GM19328 (cell line): Measurements from ENCODE around the gene PCDH17.

Experiments
- ATAC-seq: cut with Tn5 transposase; IDR thresholded peaks from one replicate; pipeline ENCODE4 v1.9.1; 2021; ENCODE audit warnings: mild to moderate bottlenecking, moderate library complexity; ENCODE audit not compliant: unreplicated experiment

PCDH17 gene, protein sequence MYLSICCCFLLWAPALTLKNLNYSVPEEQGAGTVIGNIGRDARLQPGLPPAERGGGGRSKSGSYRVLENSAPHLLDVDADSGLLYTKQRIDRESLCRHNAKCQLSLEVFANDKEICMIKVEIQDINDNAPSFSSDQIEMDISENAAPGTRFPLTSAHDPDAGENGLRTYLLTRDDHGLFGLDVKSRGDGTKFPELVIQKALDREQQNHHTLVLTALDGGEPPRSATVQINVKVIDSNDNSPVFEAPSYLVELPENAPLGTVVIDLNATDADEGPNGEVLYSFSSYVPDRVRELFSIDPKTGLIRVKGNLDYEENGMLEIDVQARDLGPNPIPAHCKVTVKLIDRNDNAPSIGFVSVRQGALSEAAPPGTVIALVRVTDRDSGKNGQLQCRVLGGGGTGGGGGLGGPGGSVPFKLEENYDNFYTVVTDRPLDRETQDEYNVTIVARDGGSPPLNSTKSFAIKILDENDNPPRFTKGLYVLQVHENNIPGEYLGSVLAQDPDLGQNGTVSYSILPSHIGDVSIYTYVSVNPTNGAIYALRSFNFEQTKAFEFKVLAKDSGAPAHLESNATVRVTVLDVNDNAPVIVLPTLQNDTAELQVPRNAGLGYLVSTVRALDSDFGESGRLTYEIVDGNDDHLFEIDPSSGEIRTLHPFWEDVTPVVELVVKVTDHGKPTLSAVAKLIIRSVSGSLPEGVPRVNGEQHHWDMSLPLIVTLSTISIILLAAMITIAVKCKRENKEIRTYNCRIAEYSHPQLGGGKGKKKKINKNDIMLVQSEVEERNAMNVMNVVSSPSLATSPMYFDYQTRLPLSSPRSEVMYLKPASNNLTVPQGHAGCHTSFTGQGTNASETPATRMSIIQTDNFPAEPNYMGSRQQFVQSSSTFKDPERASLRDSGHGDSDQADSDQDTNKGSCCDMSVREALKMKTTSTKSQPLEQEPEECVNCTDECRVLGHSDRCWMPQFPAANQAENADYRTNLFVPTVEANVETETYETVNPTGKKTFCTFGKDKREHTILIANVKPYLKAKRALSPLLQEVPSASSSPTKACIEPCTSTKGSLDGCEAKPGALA (N-terminal part only)

DNA sequence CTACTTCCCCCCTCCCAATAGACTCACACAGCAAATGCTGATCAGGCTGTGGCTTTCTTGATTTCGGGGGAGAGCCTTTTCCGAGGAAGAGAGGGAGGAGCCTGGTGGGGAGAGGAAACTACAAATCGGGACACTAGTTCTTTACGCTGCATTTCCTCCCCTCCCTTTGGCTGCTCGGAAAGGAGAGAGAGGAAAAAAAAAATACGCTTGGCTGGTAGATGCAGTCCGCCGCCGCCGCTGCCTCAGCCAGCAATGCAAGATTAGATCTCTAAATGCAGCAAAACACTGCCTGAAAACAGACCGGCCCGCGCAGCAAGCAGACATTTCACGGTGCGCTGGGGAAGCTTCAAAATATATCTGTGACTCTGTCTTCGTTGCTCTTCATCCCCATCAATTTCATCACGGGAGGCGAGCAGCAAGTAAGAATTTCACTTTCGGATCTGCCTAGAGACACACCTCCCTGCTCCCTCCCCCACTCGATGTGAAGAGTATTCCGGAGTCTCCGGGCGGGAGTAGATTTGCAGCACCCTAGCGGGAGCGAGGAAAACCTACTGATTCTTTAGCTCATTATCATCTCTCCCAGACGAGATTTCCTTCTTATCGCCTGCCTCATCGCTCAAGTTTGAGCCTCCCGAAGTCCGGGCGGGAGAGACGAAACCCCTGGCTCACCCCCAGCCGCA lies at the start of gene PCDH17:
PCDH17 (plus strand) TSS at position 149 of the 680 bp plus-strand sequence. CDS start 803 bp downstream, outside the sequence.
- no peak for ATAC-seq

DNA sequence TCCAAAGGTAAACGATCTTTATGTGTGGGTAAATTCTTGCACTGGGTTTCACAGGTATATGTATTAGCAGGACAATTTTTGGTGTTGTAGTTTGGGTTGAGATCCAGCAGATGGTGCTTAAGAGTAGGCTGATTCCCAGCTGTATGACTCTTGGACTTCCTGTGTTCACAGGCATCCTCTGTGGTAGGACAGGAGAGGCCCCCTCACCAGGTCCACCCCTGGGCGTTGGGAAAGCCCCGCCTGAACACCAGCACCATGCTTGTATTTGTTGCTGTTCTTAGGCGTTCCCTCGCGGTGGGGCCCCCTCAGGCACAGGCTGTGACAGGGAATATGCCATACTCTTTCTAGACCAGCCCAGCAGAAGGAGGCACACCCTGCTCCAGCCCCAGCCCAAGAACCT lies 49.5 kb upstream of the PCDH17 start:
- ATAC-seq, result no peak

DNA sequence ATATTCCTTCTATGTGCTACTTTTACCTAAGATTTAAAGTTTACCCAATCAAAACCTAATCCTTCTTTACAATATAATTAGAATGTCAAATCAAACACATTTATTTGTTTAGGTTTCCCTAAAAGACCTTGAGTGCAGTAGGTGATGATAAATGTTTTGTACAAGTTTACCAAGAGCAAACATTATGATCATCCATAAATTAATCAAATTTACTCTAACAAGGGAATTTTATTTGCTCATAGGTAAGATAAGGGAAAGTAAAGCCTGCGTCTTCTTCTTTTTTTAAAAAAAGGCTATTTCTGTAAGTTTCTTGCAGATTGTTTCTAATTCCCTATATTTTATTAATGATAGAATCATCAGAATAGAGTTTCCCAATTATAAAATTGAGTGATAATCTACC lies 48.0 kb upstream of the PCDH17 start:
- ATAC-seq, result no peak

DNA sequence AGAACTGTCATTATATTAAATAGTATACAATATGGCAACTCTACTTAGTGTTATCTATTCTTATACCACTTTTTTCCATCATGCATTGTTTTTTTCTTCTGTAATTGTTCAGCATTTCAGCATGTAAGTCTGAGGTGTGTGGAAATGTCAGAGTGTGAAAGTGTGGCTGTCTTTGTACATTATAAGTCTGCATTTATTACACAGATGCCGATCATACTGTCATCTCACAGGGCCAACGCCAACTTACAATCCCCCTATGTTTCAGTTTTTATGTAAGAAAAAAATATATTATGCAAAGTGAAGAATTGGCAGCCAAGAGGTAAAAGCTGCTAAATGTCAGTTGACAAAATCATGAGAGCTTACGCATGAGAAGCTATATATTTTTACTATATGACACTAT lies 42.9 kb upstream of the PCDH17 start:
- ATAC-seq, result no peak

DNA sequence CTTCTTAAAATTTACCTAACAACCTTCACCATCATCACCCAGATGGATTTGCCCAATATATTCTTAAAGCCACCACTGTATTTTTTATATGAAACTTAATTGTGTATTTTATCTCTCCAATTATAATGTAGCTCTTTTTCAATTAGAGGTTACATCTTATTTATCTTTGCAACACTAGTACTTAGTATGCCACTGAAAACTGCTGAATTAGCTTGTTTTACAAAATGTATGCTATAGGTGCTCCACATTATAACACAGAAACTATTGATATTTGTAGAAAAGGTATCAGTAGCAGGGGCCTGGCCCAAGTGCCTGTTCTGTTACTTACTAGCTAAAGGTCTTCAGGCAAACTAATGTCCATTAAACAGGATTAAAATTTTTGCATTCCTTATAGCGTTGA lies 35.8 kb upstream of the PCDH17 start:
- no peak for ATAC-seq

DNA sequence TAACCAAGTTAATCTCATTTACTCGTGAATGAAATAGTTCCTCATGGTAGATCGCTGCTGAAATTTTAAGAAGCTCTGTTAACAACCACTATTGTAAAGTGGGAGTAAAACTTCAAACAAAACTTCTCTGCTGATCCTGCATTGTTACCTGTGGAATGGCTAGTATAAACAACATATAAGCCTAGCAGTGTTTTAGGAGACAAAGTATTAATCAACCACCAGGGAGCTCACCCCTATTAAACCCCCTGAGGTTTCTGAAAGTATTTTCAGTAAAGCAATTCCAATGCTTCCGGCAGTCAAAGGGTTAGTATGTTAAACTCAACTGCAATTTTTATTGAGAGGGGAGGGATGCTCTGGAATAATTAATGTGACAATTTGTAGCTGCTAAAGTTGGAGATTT lies 30.0 kb upstream of the PCDH17 start:
- ATAC-seq, result no peak

DNA sequence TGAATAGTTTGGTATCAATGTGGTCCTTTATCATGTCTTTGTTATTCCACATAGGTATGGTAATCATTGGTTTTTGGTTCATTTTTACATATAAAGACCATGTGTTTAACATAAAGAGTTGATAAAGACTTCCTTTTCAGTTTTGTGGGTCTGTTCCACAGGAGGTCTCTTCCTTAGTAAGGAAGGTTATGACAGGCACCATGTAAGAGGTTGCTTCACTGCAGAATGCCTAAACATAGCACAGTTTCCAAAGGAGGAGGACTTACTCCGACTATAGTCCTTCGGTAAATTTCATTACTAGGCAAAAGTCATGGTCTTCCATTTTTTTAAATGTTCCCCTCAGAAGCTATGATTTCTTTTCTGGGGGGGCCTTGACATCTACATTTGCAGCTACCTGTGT lies 27.1 kb upstream of the PCDH17 start:
- ATAC-seq, result no peak

DNA sequence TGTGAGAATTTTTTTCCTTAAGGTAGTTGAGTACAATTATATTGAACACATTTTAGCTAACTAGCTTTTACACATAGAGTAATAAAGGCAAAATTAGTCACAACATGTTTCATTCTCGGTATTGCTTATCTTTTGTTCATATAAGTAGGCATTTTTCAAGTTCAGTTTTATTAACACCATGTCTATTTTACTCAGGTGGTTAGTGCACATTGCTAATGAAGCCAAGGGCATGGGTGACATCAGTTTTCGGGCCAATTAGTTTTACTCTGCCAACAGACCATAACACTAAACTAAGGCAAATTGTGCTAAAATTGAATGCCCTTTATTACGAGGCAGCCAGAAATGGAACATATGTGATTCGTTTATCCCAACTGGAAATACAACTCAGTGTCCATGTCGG lies 19.6 kb upstream of the PCDH17 start:
- ATAC-seq, result no peak

DNA sequence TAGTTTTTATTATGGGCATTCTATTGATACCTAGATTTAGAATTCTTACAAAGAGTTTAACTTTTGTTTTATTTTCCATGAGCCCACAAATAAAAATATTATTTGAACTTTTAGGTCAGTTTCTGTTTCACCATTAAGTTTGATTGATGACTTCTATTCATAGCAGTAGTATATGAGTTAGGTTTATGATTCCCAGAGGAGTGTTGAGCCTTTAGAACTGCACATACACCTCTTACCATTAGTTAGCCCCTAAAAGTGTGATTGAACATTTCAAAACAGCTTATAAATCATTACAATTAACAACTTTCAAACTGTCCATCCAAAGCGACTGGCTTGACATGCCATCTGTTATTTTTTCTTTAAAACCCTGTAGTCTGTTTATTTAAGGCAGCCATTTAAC lies 19.0 kb upstream of the PCDH17 start:
- ATAC-seq, result no peak

DNA sequence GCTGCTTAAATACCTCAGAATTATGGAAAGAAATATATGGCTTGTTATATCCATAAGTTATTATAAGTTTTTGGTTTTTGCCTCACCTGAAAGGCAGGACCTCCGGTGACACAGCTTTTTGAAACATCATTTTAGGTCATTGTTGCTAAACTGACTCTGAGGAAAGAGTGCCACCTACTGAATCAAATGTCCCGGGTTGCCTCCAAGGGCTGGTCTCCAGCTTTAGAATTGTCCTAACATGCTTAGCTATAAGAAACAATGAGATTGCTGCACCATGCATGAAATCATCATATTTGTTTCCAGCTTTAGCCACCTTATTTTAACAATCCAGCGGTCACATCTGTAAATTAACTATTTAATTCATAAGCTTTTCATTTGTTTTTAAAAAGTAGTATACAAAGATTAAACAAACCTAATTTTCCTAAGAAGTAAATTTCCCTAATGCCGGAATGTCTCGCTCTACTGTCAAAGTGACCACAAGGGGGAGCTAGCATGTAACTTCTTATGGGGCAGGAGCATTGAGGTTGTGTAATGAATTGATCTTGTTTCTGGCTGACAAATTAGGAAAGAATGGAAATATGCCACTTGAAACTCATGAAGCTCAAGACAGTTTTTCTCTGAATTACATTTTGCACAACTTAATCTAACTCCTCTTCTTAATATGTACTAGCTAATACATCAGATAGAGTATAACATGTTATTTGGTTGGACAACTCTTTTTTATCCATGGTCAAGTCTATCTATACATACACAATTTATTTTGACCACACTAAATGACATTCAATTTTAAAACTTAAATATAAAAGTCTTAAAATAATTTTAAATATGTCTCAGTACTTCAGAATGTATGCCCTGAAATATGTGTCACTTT lies 6.7 kb upstream of the PCDH17 start:
- peak; percentile 54 for ATAC-seq

DNA sequence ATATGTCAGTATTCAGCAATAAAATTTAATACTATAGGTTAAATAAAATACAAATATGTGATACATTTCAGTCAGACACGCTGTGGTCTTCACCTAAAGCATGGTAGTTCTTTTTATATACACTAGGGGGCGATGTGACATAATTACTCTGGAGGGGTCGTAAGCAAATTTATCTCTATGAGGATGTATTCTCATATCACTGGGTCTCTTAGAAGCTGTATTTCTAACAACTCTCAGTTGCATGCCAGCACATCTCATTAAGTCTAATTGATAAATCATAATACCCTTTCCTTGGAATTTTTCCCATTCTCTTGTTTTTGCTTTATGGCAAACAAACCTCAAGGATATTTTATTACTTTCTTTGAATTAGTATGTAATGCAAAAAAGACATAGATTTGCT lies 3.9 kb upstream of the PCDH17 start:
- ATAC-seq, result no peak

DNA sequence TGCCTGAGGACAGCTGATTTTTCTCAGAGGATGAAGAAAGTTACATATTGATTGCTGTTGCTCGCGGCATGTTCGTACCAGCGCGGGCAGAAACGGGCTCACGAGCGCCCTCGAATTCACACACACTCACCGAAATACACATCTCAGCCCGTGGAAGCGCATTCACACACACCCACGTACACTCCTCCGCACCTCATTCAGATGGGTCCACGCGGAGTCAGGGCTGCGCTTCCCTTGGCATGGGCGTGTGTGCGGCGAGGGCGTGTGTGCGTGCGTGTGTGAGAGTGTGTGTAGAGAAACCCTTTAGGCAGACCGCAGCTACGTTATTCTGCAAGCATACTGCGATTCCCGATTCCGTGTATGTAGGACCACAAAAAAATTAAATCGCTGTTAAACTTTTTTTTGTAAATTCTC lies 2.1 kb upstream of the PCDH17 start:
- no peak for ATAC-seq

DNA sequence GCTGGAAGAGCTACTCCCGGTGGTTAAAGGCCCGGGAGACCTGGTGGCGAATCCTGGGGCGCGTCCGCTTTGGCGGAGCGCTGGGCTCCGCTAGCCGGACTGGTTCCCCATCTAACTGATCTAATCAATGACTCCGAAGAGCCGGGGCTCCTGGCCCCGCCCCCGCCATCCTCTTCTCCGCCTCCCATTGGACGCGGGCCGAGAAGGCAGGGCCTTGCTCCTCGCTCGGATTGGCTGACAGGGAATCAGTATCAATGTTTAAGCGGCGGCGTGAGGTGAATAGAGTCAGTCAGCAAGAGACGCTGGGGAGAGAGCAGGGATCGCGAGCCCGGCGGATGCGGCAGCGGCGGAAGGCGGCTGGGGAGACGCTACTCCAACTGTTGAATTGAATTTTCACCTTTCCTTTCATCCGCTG lies 1.7 kb upstream of the PCDH17 start:
- ATAC-seq, result no peak

DNA sequence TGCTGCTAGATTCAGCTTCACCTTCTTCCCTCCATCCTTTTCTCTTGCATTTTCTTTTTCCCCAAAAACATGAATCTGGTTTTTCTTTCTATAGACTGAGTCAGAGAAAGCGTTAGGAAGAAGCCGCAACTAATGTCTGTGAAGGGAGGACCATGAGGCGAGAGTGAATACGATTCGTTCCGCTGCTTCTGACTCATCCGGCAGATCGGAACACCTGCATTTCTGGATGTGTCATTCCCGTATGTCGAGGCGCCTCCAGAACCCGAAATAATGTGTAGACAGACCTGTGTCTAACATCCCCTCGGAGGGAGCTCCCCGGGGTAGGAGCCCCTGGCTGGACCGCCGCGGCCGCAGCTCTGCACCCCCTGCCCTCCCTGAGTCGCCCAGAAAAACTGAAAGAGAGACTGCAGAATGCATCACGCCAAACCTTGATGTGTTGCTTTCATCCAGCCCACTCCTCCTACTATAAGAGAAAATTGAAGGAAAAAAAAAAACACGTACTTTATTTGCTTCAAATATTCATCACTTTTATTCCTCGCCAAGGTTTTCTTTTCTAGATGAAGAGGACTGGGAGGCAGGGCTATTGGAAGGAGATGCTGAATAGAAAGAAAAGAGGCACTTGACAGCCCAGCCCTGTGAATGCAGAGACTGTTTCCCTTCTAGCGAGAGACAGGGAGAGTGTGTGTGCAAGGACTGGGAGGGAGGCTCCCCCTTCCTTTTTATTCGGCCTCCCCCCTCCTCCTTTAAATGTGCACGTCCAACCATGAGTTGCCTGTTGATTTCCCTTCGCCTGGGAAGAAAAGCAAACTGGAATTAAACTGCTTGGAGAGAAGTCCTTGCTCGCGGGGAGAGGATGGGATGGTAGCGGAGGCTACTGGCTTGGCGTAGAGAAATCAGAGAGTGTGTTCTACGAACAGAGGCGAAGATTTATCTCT lies 616 bp upstream of the PCDH17 start:
- ATAC-seq, result no peak

DNA sequence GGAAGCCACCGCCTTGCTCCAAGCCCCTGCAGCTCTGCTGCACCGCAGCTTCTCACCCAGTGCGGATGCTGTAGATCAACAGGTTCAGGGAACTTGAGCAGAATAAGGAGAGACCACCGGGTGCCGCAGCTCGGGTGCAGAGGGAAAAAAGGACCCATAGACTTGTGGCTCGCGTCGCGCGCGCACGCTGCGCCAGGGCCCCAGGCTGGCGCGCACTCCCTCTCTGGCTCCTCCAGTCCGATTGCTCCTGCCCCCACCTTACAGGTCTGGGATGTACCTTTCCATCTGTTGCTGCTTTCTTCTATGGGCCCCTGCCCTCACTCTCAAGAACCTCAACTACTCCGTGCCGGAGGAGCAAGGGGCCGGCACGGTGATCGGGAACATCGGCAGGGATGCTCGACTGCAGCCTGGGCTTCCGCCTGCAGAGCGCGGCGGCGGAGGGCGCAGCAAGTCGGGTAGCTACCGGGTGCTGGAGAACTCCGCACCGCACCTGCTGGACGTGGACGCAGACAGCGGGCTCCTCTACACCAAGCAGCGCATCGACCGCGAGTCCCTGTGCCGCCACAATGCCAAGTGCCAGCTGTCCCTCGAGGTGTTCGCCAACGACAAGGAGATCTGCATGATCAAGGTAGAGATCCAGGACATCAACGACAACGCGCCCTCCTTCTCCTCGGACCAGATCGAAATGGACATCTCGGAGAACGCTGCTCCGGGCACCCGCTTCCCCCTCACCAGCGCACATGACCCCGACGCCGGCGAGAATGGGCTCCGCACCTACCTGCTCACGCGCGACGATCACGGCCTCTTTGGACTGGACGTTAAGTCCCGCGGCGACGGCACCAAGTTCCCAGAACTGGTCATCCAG lies 964 bp downstream of the PCDH17 start:
- no peak for ATAC-seq

DNA sequence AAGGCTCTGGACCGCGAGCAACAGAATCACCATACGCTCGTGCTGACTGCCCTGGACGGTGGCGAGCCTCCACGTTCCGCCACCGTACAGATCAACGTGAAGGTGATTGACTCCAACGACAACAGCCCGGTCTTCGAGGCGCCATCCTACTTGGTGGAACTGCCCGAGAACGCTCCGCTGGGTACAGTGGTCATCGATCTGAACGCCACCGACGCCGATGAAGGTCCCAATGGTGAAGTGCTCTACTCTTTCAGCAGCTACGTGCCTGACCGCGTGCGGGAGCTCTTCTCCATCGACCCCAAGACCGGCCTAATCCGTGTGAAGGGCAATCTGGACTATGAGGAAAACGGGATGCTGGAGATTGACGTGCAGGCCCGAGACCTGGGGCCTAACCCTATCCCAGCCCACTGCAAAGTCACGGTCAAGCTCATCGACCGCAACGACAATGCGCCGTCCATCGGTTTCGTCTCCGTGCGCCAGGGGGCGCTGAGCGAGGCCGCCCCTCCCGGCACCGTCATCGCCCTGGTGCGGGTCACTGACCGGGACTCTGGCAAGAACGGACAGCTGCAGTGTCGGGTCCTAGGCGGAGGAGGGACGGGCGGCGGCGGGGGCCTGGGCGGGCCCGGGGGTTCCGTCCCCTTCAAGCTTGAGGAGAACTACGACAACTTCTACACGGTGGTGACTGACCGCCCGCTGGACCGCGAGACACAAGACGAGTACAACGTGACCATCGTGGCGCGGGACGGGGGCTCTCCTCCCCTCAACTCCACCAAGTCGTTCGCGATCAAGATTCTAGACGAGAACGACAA lies 1.8 kb downstream of the PCDH17 start:
- no peak for ATAC-seq
